Measurements from ENCODE around the gene SZT2.
"Not testable (repeated sequence)": the region's sequence is repeated elsewhere in the genome, so short reads cannot be mapped to it uniquely, and the experiment has no call there.

Gene SZT2

DNA sequence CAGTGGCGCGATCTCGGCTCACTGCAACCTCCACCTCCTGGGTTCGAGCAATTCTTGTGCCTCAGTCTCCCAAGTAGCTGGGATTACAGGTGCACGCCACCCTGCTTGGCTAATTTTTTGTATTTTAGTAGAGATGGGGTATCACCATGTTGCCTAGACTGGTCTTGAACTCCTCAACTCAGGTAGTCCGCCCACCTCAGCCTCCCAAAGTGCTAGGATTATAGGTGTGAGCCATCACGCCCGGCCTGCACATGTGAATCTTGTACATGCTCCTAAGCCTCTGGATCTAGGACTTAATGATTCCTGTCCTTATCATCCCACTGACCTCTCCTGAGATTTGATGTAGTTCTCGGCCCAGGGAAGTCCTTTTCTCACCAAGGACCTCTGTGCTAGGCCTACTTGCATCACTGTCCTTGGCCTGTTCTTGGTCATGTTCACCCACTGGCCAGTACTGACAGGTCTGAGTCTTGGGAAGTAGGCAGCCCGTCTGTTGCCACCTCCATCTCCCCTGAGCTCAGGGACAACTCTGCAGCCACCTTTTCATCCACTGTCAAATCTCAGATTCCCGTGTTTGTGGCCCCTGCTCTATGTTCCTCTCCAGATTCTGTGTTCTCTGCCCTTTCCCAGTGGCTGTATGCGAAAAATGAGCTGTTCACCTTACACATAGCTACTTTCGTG lies 54.6 kb downstream of the SZT2 start:
- no peak for DNase-seq

- DNase-seq, result no peak
These were observed 55.1 kb downstream of the SZT2 start for GRCh38 chr1:43444836-43445235.

GRCh38 chr1:43445606-43446387 lies 56.1 kb downstream of the SZT2 start:
- DNase-seq, result no peak

- DNase-seq, result no peak
These were observed 56.7 kb downstream of the SZT2 start for GRCh38 chr1:43446388-43446740.

- no peak for DNase-seq
These were observed 57.5 kb downstream of the SZT2 start for GRCh38 chr1:43446881-43447835.

- DNase-seq, result no peak
These were observed 58.4 kb downstream of the SZT2 start for GRCh38 chr1:43447891-43448708.

DNA sequence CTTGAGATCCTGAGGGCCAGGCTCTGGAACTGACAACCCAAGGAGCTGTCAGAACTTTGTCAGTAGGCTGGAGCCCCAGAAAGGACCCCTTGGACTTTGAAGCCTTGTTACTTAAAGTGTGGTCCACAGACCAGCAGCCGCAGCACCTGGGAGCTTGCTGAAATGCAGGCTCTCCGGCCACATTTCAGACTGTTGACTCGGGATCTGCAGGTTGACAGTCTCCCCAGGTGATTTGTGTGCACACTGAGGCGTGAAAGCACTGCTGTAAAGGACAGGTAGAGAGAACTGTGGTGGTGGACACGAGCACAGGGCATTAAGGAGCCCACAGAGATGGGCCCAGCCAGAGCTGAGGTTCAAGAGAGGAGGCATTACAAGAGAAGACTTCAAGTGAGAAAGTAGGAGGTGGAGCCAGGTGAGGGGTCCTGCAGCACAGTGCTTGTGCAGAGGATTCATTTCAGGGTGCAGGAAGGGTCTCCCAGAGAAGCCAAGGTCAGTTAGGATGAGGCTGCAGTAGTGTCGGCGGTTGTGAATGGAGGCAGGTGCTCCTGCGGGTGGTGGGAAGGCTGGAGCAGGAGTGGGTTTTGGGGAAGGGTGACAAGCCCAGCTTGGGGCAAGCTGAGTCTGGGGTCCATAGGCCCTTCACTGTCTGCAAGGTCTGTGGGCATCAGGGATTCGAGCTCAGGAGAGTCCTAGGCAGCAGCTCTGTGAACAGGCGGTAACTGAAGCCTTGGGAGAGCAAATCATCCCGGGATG lies 59.4 kb downstream of the SZT2 start:
- DNase-seq, result no peak

DNA sequence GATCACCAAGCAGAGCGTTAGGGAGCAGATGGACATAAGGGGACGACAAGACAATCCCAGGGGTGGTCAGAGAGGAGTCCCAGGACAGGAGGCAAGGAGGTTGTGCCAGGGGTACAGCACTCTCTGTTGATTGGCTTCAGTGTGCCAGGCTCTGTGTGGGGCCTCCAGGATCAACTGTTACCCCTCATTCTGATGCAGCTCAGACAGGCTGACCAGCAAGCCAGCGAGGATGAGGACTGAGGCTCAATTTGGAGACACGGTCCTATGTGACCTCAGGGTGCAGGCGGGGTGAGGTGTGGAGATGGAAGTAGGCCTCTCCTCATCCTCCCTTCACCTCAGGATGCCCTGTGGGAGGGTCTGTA lies 60.0 kb downstream of the SZT2 start:
- no peak for DNase-seq

DNA sequence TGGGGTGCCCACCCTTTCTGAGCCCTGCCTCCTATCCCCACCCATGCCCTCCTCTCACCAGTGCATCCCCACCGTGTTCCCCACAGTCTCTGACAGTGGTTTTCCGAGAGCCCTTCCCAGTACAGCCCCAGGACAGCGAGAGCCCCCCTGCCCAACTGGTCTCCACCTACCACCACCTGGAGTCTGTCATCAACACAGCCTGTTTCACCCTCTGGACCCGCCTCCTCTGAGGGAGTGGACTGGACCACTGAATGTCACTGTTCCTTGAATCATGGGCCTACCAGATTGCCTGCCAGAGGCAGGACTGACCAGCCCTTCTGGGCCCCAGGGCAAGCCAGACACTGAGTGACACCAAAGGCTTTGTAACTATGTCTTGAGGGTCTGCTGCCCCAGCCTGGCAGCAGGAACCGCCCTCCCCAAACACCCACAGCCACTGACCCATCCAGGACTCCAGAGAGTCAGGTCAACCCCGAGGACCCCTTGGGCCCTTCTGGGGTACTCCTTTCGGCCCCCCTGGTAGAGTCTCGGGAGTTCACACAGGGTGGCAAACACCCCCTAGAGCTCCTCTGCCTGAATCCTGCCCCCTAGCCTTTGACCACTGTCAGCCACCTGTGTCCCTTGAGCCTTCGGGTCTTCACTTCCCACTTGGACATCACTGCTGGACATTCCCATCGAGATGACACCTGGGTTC lies 60.7 kb downstream of the SZT2 start:
- DNase-seq, result no peak

DNA sequence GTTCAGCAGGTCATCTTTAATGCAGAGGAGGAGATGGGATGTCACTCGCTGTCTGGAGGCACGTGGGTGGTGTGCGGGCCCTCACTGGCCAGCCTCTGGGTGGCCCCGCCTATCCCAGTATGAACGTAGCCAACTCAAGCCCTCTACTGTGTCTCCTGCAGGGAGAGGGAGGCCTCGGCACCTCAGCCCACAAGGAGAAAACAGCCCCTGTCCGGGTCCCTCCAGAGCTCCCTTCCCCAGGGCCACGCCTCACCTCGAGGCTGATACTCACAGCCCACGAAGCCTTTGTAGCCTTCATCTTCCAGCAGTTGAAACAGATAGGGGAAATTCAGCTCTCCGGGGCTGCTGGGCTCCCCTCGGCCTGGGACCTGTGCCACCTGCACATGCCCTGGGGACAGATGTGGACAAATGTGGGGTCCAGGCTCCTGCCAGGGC lies 61.5 kb downstream of the SZT2 start:
- no peak for DNase-seq

- no peak for DNase-seq
These were observed 62.2 kb downstream of the SZT2 start for GRCh38 chr1:43451701-43452532.

DNA sequence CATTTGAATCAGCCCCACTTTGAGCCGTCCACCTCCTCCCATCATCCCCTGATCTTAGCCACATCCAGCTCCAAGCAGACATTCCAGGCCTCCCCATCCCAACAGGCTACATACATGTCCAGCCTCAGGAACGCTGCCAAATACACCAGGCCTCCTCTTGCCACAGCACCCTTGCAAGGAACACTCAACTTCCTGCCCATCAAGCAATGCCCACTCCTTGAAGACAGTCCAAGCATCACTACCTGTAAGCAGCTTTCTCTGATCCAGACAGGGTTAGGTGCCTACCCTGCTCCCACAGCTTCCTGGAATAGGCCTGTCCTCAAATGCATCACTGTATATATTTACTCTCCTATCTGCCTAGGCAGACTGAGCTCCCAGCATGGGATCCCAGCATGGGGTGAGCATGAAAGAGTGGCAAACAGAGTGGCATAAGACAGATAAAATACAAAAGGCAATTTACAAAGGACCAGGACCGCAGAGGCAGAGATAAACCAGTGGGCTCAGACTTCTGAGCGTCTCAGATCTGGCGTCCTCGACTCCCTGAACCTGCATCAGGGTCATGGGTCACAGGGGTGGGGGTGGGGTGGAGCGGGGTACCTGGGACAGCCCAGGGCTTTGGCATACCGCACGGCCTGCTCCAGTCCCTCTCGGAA lies 63.2 kb downstream of the SZT2 start:
- peak; percentile 53 for DNase-seq

DNA sequence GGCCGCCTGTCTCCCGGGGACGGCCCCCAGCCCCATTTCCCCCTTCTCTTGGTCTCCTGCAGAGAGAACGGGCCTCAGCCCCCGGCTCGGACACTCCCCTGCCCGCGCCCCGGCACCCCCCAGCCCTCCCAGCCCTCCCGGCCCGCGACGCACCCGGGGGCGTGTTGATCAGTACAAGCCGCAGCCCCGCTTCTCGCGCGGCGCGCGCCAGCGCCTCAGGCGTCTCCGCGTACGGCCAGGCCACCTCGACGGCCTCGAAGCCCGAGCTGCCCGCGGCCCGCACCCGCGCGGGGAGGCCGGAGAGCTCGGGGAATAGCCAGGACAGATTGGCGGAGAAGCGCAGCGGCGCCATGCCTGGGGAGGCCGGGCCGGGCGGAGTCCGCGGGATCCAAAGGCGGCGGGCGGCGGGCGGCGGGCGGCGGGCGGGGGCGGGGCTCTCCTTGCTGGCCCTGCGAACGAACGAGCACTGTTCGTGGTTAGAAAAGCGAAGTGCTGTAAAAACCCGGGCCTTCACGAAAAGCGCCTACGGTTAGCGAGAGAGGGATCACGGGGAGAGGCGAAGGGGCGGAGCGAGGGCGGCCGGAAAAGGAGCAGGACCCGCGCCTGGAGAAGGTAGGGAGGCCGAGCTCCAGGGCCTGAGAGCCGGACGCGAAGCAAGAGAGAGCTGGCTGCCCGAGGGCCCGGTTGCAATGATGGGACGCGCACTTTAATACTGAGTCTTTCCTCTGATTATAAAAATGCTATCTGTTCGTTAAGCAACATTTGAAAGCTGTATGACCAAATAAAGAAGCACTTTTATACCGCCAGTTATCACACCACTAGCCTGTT lies 64.0 kb downstream of the SZT2 start, which contains the start of gene HYI:
TSS of gene HYI (minus strand) at position 490 of the 828 bp plus-strand sequence. CDS start at position 352, 138 bp downstream.
- DNase-seq, result peak; percentile 97

GRCh38 chr1:43454270-43455011 lies 64.7 kb downstream of the SZT2 start:
- DNase-seq, result peak; percentile 99

DNA sequence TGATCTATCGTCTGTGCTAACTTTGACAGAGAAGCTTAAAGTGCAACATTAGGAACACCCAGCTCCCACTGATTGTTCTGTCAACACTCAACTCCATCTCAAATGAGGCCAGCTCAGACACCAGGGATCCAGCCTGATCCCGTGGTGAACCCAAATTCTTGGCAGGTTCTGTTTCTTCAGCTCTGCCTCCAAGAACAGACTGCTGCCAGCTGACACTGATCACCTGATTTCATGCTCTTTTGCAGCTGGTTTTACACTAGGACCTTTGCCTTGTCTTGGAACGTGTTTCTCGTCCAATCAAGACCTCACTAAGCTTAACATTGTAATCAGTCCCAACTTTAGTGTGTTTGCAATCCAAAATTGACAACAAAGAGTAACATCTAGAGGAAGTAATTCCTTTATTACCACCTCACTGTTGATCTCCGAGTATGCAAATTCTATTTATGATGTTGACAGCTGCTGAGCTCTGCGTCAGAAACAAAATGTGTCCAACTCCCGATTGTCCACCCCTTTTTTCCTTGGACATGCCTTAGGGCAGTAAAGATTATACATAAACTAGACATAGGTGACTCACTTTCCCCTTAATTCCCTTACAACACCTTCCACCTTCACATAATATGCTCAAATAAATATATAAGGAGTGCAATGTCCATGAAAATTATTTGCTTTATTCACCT lies 65.7 kb downstream of the SZT2 start:
- no peak for DNase-seq

DNA sequence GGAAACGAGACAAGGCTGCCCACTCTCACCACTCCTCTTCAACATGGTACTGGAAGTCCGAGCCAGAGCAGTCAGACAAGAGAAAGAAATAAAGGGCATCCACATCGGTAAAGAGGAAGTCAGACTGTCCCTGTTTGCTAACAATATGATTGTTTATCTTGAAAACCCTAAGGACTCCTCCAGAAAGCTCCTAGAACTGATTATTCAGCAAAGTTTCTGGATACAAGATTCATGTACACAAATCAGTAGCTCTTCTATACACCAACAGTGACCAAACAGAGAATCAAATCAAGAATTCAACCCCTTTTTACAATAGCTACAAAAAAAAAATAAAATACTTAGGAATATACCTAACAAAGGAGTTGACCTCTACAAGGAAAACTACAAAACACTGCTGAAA lies 68.7 kb downstream of the SZT2 start:
- DNase-seq, result not testable (repeated sequence)

DNA sequence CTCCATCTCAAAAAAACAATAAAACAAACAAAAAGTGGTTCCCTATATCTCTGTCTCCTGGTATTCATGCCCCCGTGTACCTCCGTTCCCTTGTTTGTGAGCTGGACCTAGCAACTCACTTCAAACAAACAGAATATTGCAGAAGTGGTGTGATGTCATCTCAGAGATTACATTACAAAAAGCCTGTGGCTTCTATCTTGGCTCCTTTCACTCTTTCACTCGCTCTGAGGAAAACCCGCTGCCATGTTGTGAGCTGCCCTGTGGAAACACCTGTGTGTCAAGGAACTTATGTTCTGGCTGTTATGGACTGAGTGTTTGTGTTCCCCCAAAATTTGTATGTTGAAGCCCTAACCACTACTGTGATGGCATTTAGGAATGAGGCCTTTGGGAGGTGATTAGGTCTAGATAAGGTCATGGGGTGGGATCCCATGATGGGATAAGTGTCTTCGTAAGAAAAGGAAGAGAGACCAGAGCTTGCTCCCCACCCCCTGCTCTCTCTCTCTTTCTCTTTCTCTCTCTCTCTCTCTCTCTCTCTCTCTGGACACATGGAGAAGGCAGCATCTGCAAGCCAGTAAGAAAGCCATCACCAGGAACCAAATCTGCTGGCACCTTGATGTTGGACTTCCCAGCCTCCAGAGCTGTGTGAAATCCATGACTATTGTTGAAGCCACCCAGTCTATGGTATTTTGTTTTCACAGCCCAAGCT lies 71.4 kb downstream of the SZT2 start:
- DNase-seq, result peak; percentile 64

All from NCI-H2029 (cell line).